Muscle of leg (tissue), 11 donors: ENCODE results near the gene RUVBL1. TPM values are rescaled to one million over a fixed set of nuclear protein-coding genes. Genes with fewer than 3 reads are reported as not detected.
"Not testable (repeated sequence)": the region's sequence is repeated elsewhere in the genome, so short reads cannot be mapped to it uniquely, and the experiment has no call there.

Source experiments
- DNase-seq: peaks from one replicate; pipeline ENCODE4 v3.0.0; 2013
- H3K27ac ChIP-seq: one replicate; pipeline ENCODE4 v1.5.1; 2013; ENCODE audit warnings: mild to moderate bottlenecking, low read length, control low read depth
- H3K27me3 ChIP-seq: one replicate; pipeline ENCODE4 v1.6.1; 2013; ENCODE audit warnings: low read length; ENCODE audit not compliant: control insufficient read depth, insufficient read depth
- H3K36me3 ChIP-seq: one replicate; pipeline ENCODE4 v1.6.1; 2013; ENCODE audit warnings: low read length; ENCODE audit not compliant: control insufficient read depth, insufficient read depth
- H3K4me1 ChIP-seq: one replicate; pipeline ENCODE4 v1.6.1; 2013; ENCODE audit warnings: low read length; ENCODE audit not compliant: control insufficient read depth, insufficient read depth
- H3K4me3 ChIP-seq: one replicate; pipeline ENCODE4 v1.5.1; 2013; ENCODE audit warnings: low read length, control low read depth
- H3K9me3 ChIP-seq: replicated peaks from 2 replicates; pipeline ENCODE4 v1.6.1; 2013; ENCODE audit warnings: low read depth, low read length; ENCODE audit not compliant: control insufficient read depth
- WGBS: methylation state at CpG from one replicate; pipeline ENCODE4 v1.1.5; 2013; ENCODE audit warnings: missing lambda C conversion rate; ENCODE audit not compliant: insufficient coverage; 5-methylcytosine and 5-hydroxymethylcytosine counted together
- polyA plus RNA-seq, 8 donors: library from polyadenylated mRNA; unstranded; fragments of 120-200 nt; gene quantifications; one replicate each; pipeline versions ENCODE4 v1.2.1 to v1.2.3, GENCODE V29; 2013; ENCODE audit warnings: inconsistent platforms in 1 of 8, low replicate concordance in 1 of 8; ENCODE audit not compliant: insufficient read length in 8 of 8, insufficient read depth in 1 of 8
- total RNA-seq: library from RNA; stranded (reverse); fragments of 120-200 nt; gene quantifications from one replicate; pipeline ENCODE4 v1.2.4, GENCODE V29; 2013

RUVBL1 gene
- total and polyA plus RNA-seq, 9 donors: 33.6 to 41.4 (median 38.6) TPM

- WGBS: no CpG with 5 or more reads among the region's 5 CpGs
- DNase-seq: no peak
Measured at GRCh38 chr3:128160661-128161060, 37.0 kb upstream of the RUVBL1 start.

GRCh38 chr3:128155616-128156360 lies 32.2 kb upstream of the RUVBL1 start:
- peaks cover 3% of the 10 kb centered on the region for H3K4me1 ChIP-seq
- H3K27ac ChIP-seq: no peak overlapping the region
- H3K4me3 ChIP-seq: no peak overlapping the region
- H3K9me3 ChIP-seq: no peaks in the 10 kb centered on the region
- H3K36me3 ChIP-seq: peaks cover 20% of the 10 kb centered on the region
- no peak for DNase-seq
- no peaks in the 10 kb centered on the region for H3K27me3 ChIP-seq
- WGBS: 100% methylated on average over 1 of the region's 3 CpGs

More at GRCh38 chr3:128160661-128161060, 37.0 kb upstream of the RUVBL1 start:
- Histone ChIP-seq H3K4me3 (no peak overlapping the region), H3K36me3 (peaks cover 26% of the 10 kb centered on the region), H3K4me1 (no peaks in the 10 kb centered on the region), H3K27me3 (no peaks in the 10 kb centered on the region), H3K9me3 (no peaks in the 10 kb centered on the region), H3K27ac (no peak overlapping the region)

- H3K9me3 ChIP-seq, H3K27ac ChIP-seq, H3K4me1 ChIP-seq, DNase-seq, H3K27me3 ChIP-seq: not testable (repeated sequence)
- H3K4me3 ChIP-seq: peak overlapping the region; percentile 87
- 91% methylated on average over 13 of the region's 16 CpGs for WGBS
- H3K36me3 ChIP-seq: peaks cover 19% of the 10 kb centered on the region
Measured at GRCh38 chr3:128154354-128154753, 30.7 kb upstream of the RUVBL1 start.

- under 1% methylated on average over 94 of the region's 96 CpGs for WGBS
- peaks cover 2% of the 10 kb centered on the region for H3K27me3 ChIP-seq
- DNase-seq: peak; percentile 81
- peaks cover 3% of the 10 kb centered on the region for H3K4me1 ChIP-seq
- peak within 1 kb of the TSS; percentile 71 for H3K27ac ChIP-seq
- peaks cover 13% of the 10 kb centered on the region for H3K36me3 ChIP-seq
- H3K9me3 ChIP-seq: no peaks in the 10 kb centered on the region
- peak within 1 kb of the TSS; percentile 87 for H3K4me3 ChIP-seq
Measured at GRCh38 chr3:128153156-128154041, 29.8 kb upstream of the RUVBL1 start, which contains the start of gene EEFSEC. Gene EEFSEC, plus strand, starts transcription at chr3:128153481. Its CDS starts 27 bp downstream, at chr3:128153508.

- Histone ChIP-seq H3K9me3 (no peaks in the 10 kb centered on the region), H3K4me3 (peak overlapping the region; percentile 87), H3K4me1 (peaks cover 3% of the 10 kb centered on the region), H3K27ac (peak overlapping the region; percentile 71), H3K36me3 (peaks cover 11% of the 10 kb centered on the region), H3K27me3 (peaks cover 2% of the 10 kb centered on the region)
- DNase-seq: peak; percentile 78
- WGBS: 85% methylated on average over 7 of the region's 29 CpGs
Measured at GRCh38 chr3:128152419-128153155, 29.0 kb upstream of the RUVBL1 start.

GRCh38 chr3:128151758-128152274 lies 28.2 kb upstream of the RUVBL1 start:
- Histone ChIP-seq H3K27ac (no peak overlapping the region), H3K4me3 (no peak overlapping the region), H3K36me3 (peaks cover 5% of the 10 kb centered on the region), H3K27me3 (peaks cover 2% of the 10 kb centered on the region), H3K9me3 (no peaks in the 10 kb centered on the region), H3K4me1 (peaks cover 3% of the 10 kb centered on the region)
- no CpG with 5 or more reads among the region's 5 CpGs for WGBS
- DNase-seq: no peak

- H3K4me3 ChIP-seq: no peak overlapping the region
- WGBS: 62% methylated on average over 3 of the region's 5 CpGs
- no peaks in the 10 kb centered on the region for H3K36me3 ChIP-seq
- no peak overlapping the region for H3K27ac ChIP-seq
- peak; percentile 19 for DNase-seq
- no peaks in the 10 kb centered on the region for H3K9me3 ChIP-seq
- H3K4me1 ChIP-seq: peaks cover 3% of the 10 kb centered on the region
- H3K27me3 ChIP-seq: peaks cover 2% of the 10 kb centered on the region
Measured at GRCh38 chr3:128149650-128150049, 26.0 kb upstream of the RUVBL1 start.

- no peak overlapping the region for H3K4me3 ChIP-seq
- WGBS: 98% methylated on average over 8 of the region's 14 CpGs
- no peak overlapping the region for H3K27ac ChIP-seq
- no peaks in the 10 kb centered on the region for H3K9me3 ChIP-seq
- H3K4me1 ChIP-seq: no peaks in the 10 kb centered on the region
- H3K27me3 ChIP-seq: peaks cover 6% of the 10 kb centered on the region
- no peaks in the 10 kb centered on the region for H3K36me3 ChIP-seq
- DNase-seq: no peak
Measured at GRCh38 chr3:128146201-128146600, 22.6 kb upstream of the RUVBL1 start.

GRCh38 chr3:128145279-128145678 lies 21.7 kb upstream of the RUVBL1 start:
- Histone ChIP-seq H3K27ac (no peak overlapping the region), H3K4me3 (no peak overlapping the region), H3K9me3 (no peaks in the 10 kb centered on the region), H3K27me3 (peaks cover 8% of the 10 kb centered on the region), H3K36me3 (no peaks in the 10 kb centered on the region), H3K4me1 (no peaks in the 10 kb centered on the region)
- 75% methylated on average over 5 of the region's 6 CpGs for WGBS
- DNase-seq: peak; percentile 70
